Natural killer cell treated with Interleukin-12 subunit alpha and Interleukin-12 subunit beta and Interleukin-15 and Interleukin-18, amount 100 ng/mL, for 72 hours (primary cell): Measurements from ENCODE around the gene PLAC9. TPM values are rescaled to one million over a fixed set of nuclear protein-coding genes. Genes with fewer than 3 reads are reported as not detected.

ENCODE experiments used
- ATAC-seq, 2 donors: fragments of 150-1000 bp; cut with Tn5 transposase in 1 of 2; sonication (Bioruptor Pico), chemical (Tn5 transposase) in 1 of 2; 2 replicates each; pipeline ENCODE4 v1.10.0; 2021
- DNase-seq: peaks from one replicate; pipeline ENCODE4 v3.0.0; 2022; ENCODE audit warnings: low spot score
- H3K27ac Mint-ChIP-seq, 2 donors: 1 replicate in 1 of 2; 2 replicates in 1 of 2; pipeline ENCODE4 v1.8.0; 2022; ENCODE audit warnings: mixed read lengths in 2 of 2, mild to moderate bottlenecking in 1 of 2, moderate library complexity in 1 of 2
- H3K27me3 Mint-ChIP-seq, 2 donors: 1 replicate in 1 of 2; 2 replicates in 1 of 2; pipeline ENCODE4 v1.8.0; 2022; ENCODE audit warnings: mixed read lengths in 2 of 2
- H3K36me3 Mint-ChIP-seq: one replicate; pipeline ENCODE4 v1.8.0; 2022; ENCODE audit warnings: mixed read lengths
- H3K4me1 Mint-ChIP-seq, 2 donors: 1 replicate in 1 of 2; 2 replicates in 1 of 2; pipeline ENCODE4 v1.8.0; 2022; ENCODE audit warnings: low read depth in 2 of 2, mixed read lengths in 2 of 2, mild to moderate bottlenecking in 1 of 2
- H3K4me3 Mint-ChIP-seq: one replicate; pipeline ENCODE4 v1.8.0; 2022; ENCODE audit warnings: mixed read lengths
- H3K9me3 Mint-ChIP-seq: 2 replicates; pipeline ENCODE4 v1.8.0; 2022; ENCODE audit warnings: mixed read lengths
- total RNA-seq, 2 donors: library from RNA; stranded (reverse); gene quantifications; one replicate each; pipeline ENCODE4 v1.2.3, GENCODE V29; 2022

Gene PLAC9
- total RNA-seq, 2 donors from 2014 or later, result not detected

- H3K4me3 Mint-ChIP-seq, result no peak overlapping the region
- DNase-seq (no peak), ATAC-seq (no peak)
- H3K27ac Mint-ChIP-seq, result peak overlapping the region in 1 of 2 donors; percentile 25
- no peaks in the 10 kb centered on the region for H3K27me3 Mint-ChIP-seq
- H3K4me1 Mint-ChIP-seq, result peaks cover 11 to 20% of the 10 kb centered on the region in 2 donors
- no peaks in the 10 kb centered on the region for H3K9me3 Mint-ChIP-seq
- no peaks in the 10 kb centered on the region for H3K36me3 Mint-ChIP-seq
These were observed 38.7 kb downstream of the PLAC9 start for GRCh38 chr10:80171248-80171660.

GRCh38 chr10:80172896-80173295 is 40.4 kb downstream of the PLAC9 start:
- H3K27me3 Mint-ChIP-seq, result no peaks in the 10 kb centered on the region
- no peak overlapping the region for H3K27ac Mint-ChIP-seq
- H3K4me1 Mint-ChIP-seq, result peaks cover 11 to 30% of the 10 kb centered on the region in 2 donors
- H3K36me3 Mint-ChIP-seq, result no peaks in the 10 kb centered on the region
- no peak for DNase-seq
- no peaks in the 10 kb centered on the region for H3K9me3 Mint-ChIP-seq
- no peak for ATAC-seq
- H3K4me3 Mint-ChIP-seq, result no peak overlapping the region

GRCh38 chr10:80173466-80173865 is 40.9 kb downstream of the PLAC9 start:
- ATAC-seq, result no peak
- Mint-ChIP-seq H3K27me3 (no peaks in the 10 kb centered on the region), H3K4me1 (peaks cover 11 to 35% of the 10 kb centered on the region in 2 donors), H3K36me3 (no peaks in the 10 kb centered on the region), H3K9me3 (no peaks in the 10 kb centered on the region), H3K4me3 (no peak overlapping the region), H3K27ac (no peak overlapping the region)
- DNase-seq, result no peak

- Mint-ChIP-seq H3K36me3 (no peaks in the 10 kb centered on the region), H3K4me3 (no peak overlapping the region), H3K27ac (no peak overlapping the region), H3K9me3 (no peaks in the 10 kb centered on the region), H3K4me1 (peaks cover 17 to 37% of the 10 kb centered on the region in 2 donors), H3K27me3 (no peaks in the 10 kb centered on the region)
- no peak for ATAC-seq
- DNase-seq, result no peak
These were observed 42.3 kb downstream of the PLAC9 start for GRCh38 chr10:80174641-80175395.

GRCh38 chr10:80176526-80176925 is 44.0 kb downstream of the PLAC9 start:
- no peaks in the 10 kb centered on the region for H3K27me3 Mint-ChIP-seq
- no peak for ATAC-seq
- peaks cover 12 to 41% of the 10 kb centered on the region in 2 donors for H3K4me1 Mint-ChIP-seq
- no peaks in the 10 kb centered on the region for H3K9me3 Mint-ChIP-seq
- H3K36me3 Mint-ChIP-seq, result no peaks in the 10 kb centered on the region
- peak overlapping the region in 1 of 2 donors; percentile 71 for H3K27ac Mint-ChIP-seq
- H3K4me3 Mint-ChIP-seq, result no peak overlapping the region
- DNase-seq, result no peak

GRCh38 chr10:80177781-80178636 is 45.5 kb downstream of the PLAC9 start:
- no peak overlapping the region for H3K4me3 Mint-ChIP-seq
- ATAC-seq (no peak), DNase-seq (no peak)
- H3K4me1 Mint-ChIP-seq, result peaks cover 18 to 51% of the 10 kb centered on the region in 2 donors
- H3K27ac Mint-ChIP-seq, result peak overlapping the region; percentile 37 to 71
- no peaks in the 10 kb centered on the region for H3K27me3 Mint-ChIP-seq
- no peaks in the 10 kb centered on the region for H3K36me3 Mint-ChIP-seq
- no peaks in the 10 kb centered on the region for H3K9me3 Mint-ChIP-seq

- Mint-ChIP-seq H3K27ac (no peak overlapping the region), H3K9me3 (no peaks in the 10 kb centered on the region), H3K36me3 (no peaks in the 10 kb centered on the region), H3K27me3 (no peaks in the 10 kb centered on the region), H3K4me1 (peaks cover 57 to 69% of the 10 kb centered on the region in 2 donors), H3K4me3 (no peak overlapping the region)
- DNase-seq (no peak), ATAC-seq (no peak)
These were observed 50.5 kb downstream of the PLAC9 start for GRCh38 chr10:80182986-80183385.

GRCh38 chr10:80183436-80183835 is 50.9 kb downstream of the PLAC9 start:
- H3K27me3 Mint-ChIP-seq, result no peaks in the 10 kb centered on the region
- DNase-seq (no peak), ATAC-seq (no peak)
- no peaks in the 10 kb centered on the region for H3K36me3 Mint-ChIP-seq
- no peak overlapping the region for H3K27ac Mint-ChIP-seq
- peaks cover 61 to 68% of the 10 kb centered on the region in 2 donors for H3K4me1 Mint-ChIP-seq
- H3K4me3 Mint-ChIP-seq, result no peak overlapping the region
- no peaks in the 10 kb centered on the region for H3K9me3 Mint-ChIP-seq

GRCh38 chr10:80184291-80184690 is 51.8 kb downstream of the PLAC9 start:
- Mint-ChIP-seq H3K4me1 (peaks cover 62 to 69% of the 10 kb centered on the region in 2 donors), H3K4me3 (no peak overlapping the region), H3K36me3 (no peaks in the 10 kb centered on the region), H3K27me3 (no peaks in the 10 kb centered on the region), H3K9me3 (no peaks in the 10 kb centered on the region), H3K27ac (peak overlapping the region in 1 of 2 donors; percentile 24)
- ATAC-seq (no peak), DNase-seq (no peak)

- Mint-ChIP-seq H3K27ac (peak overlapping the region; percentile 53 to 66), H3K27me3 (no peaks in the 10 kb centered on the region), H3K9me3 (no peaks in the 10 kb centered on the region), H3K36me3 (no peaks in the 10 kb centered on the region), H3K4me3 (no peak overlapping the region), H3K4me1 (peaks cover 66 to 70% of the 10 kb centered on the region in 2 donors)
- no peak for ATAC-seq
- DNase-seq, result no peak
These were observed 53.2 kb downstream of the PLAC9 start for GRCh38 chr10:80185578-80186299.

- no peaks in the 10 kb centered on the region for H3K27me3 Mint-ChIP-seq
- H3K27ac Mint-ChIP-seq, result peak overlapping the region; percentile 53 to 66
- H3K4me3 Mint-ChIP-seq, result no peak overlapping the region
- ATAC-seq (no peak), DNase-seq (no peak)
- H3K36me3 Mint-ChIP-seq, result no peaks in the 10 kb centered on the region
- no peaks in the 10 kb centered on the region for H3K9me3 Mint-ChIP-seq
- peaks cover 68 to 70% of the 10 kb centered on the region in 2 donors for H3K4me1 Mint-ChIP-seq
These were observed 54.0 kb downstream of the PLAC9 start for GRCh38 chr10:80186364-80187012.

- peak overlapping the region; percentile 66 to 83 for H3K27ac Mint-ChIP-seq
- H3K4me3 Mint-ChIP-seq, result peak overlapping the region; percentile 55
- H3K27me3 Mint-ChIP-seq, result no peaks in the 10 kb centered on the region
- H3K4me1 Mint-ChIP-seq, result peaks cover 69 to 71% of the 10 kb centered on the region in 2 donors
- H3K9me3 Mint-ChIP-seq, result no peaks in the 10 kb centered on the region
- no peak for DNase-seq
- H3K36me3 Mint-ChIP-seq, result peaks cover 2% of the 10 kb centered on the region
- no peak for ATAC-seq
These were observed 54.5 kb downstream of the PLAC9 start for GRCh38 chr10:80187060-80187459.
